ENCODE measurements around the gene GALR1.
"Not testable (repeated sequence)": the region's sequence is repeated elsewhere in the genome, so short reads cannot be mapped to it uniquely, and the experiment has no call there.

Gene GALR1

GRCh38 chr18:77249569-77250500 is at the start of gene GALR1:
GALR1 (plus strand) TSS chr18:77249848; CDS start chr18:77250549, 701 bp downstream.
- no peak for DNase-seq (ENCODE audit: low read depth in 2 of 2)

GRCh38 chr18:77201506-77201905 is 48.1 kb upstream of the GALR1 start:
- DNase-seq (ENCODE audit: low read depth in 2 of 2) = no peak

- no peak for DNase-seq (ENCODE audit: low read depth in 2 of 2)
Observed at GRCh38 chr18:77202329-77202728, 47.3 kb upstream of the GALR1 start.

GRCh38 chr18:77203071-77203470 is 46.6 kb upstream of the GALR1 start:
- no peak for DNase-seq (ENCODE audit: low read depth in 2 of 2)

- no peak for DNase-seq (ENCODE audit: low read depth in 2 of 2)
Observed at GRCh38 chr18:77203851-77204250, 45.8 kb upstream of the GALR1 start.

- no peak for DNase-seq (ENCODE audit: low read depth in 2 of 2)
Observed at GRCh38 chr18:77205769-77206168, 43.9 kb upstream of the GALR1 start.

GRCh38 chr18:77206676-77207374 is 42.8 kb upstream of the GALR1 start:
- DNase-seq (ENCODE audit: low read depth in 2 of 2) = no peak

- peak in 1 of 2 donors; percentile 3 for DNase-seq (ENCODE audit: low read depth in 2 of 2)
Observed at GRCh38 chr18:77207540-77207939, 42.1 kb upstream of the GALR1 start.

- no peak for DNase-seq (ENCODE audit: low read depth in 2 of 2)
Observed at GRCh38 chr18:77208964-77209363, 40.7 kb upstream of the GALR1 start.

GRCh38 chr18:77209587-77209986 is 40.1 kb upstream of the GALR1 start:
- DNase-seq (ENCODE audit: low read depth in 2 of 2) = no peak

- DNase-seq (ENCODE audit: low read depth in 2 of 2) = no peak
Observed at GRCh38 chr18:77210249-77210648, 39.4 kb upstream of the GALR1 start.

GRCh38 chr18:77218642-77219041 is 31.0 kb upstream of the GALR1 start:
- no peak for DNase-seq (ENCODE audit: low read depth in 2 of 2)

- no peak for DNase-seq (ENCODE audit: low read depth in 2 of 2)
Observed at GRCh38 chr18:77220726-77221125, 28.9 kb upstream of the GALR1 start.

GRCh38 chr18:77222464-77222863 is 27.2 kb upstream of the GALR1 start:
- no peak for DNase-seq (ENCODE audit: low read depth in 2 of 2)

GRCh38 chr18:77223221-77223639 is 26.4 kb upstream of the GALR1 start:
- DNase-seq (ENCODE audit: low read depth in 2 of 2) = no peak

- no peak for DNase-seq (ENCODE audit: low read depth in 2 of 2)
Observed at GRCh38 chr18:77223653-77224052, 26.0 kb upstream of the GALR1 start.

- DNase-seq (ENCODE audit: low read depth in 2 of 2) = no peak
Observed at GRCh38 chr18:77230645-77231044, 19.0 kb upstream of the GALR1 start.

- no peak for DNase-seq (ENCODE audit: low read depth in 2 of 2)
Observed at GRCh38 chr18:77234504-77235365, 14.9 kb upstream of the GALR1 start.

GRCh38 chr18:77239285-77239684 is 10.4 kb upstream of the GALR1 start:
- DNase-seq (ENCODE audit: low read depth in 2 of 2) = not testable (repeated sequence)

- DNase-seq (ENCODE audit: low read depth in 2 of 2) = no peak
Observed at GRCh38 chr18:77248873-77249568, 627 bp upstream of the GALR1 start.

- no peak for DNase-seq (ENCODE audit: low read depth in 2 of 2)
Observed at GRCh38 chr18:77250501-77250925, 865 bp downstream of the GALR1 start.
